ENCODE results near the gene CFAP46. TPM values are rescaled to one million over a fixed set of nuclear protein-coding genes. Genes with fewer than 3 reads are reported as not detected.

CFAP46 gene
- total RNA-seq, 4 donors from 2014 or later: 0.19 to 0.92 (median 0.54) TPM

DNA sequence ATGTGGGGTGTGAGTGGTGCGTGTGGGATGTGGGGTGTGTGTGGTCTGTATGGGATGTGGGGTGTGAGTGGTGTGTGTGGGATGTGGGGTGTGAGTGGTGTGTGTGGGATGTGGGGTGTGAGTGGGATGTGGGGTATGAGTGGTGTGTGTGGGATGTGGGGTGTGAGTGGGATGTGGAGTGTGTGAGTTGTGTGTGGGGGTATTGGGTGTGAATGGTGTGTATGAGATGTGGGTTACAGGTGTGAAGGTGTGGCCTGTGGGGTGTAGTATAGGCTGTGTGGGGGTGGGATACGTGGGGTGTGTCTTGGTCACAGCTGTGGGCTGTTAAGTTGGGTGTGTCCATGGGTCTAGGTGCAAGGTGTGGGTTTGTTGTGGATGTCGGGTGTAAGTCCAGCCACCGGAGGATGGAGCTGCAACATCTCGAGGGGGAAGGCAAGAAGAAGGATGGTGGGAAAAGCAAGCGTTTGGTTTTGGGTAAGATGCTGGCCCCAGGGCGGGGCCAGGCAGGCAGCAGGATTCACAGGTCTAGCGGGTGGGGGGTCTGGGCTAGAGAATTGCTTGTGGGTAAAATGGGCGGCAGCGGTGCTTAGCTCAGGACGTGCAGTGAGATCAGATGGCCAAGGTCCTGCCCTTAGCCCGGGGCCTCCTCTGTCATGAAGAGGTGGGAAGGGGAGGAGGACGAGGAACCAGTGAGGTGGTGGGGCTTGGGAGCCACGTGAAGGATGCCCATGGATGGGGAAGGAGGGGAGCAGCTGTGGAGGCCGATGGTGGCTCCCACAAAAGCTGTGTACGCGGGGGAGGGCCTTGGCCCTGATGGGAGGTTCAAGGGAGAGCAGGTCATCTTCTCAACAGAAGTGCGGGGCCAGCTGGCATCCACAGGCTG is 60.1 kb downstream of the CFAP46 start:
- H3K27me3 ChIP-seq: peaks cover 0 to 72% (median 0%) of the 10 kb centered on the region in 4 donors
- H3K27ac ChIP-seq: no peak overlapping the region
- H3K9me3 ChIP-seq: no peaks in the 10 kb centered on the region
- WGBS, 2 donors: 79 to 83% methylated on average over 17 to 18 of the region's 18 CpGs
- no peaks in the 10 kb centered on the region for H3K4me1 ChIP-seq
- H3K4me3 ChIP-seq: no peak overlapping the region
- TF ChIP-seq POLR2A (IDR thresholded peaks at IDR 0.05): no peak
- TF ChIP-seq, protein P1, sequence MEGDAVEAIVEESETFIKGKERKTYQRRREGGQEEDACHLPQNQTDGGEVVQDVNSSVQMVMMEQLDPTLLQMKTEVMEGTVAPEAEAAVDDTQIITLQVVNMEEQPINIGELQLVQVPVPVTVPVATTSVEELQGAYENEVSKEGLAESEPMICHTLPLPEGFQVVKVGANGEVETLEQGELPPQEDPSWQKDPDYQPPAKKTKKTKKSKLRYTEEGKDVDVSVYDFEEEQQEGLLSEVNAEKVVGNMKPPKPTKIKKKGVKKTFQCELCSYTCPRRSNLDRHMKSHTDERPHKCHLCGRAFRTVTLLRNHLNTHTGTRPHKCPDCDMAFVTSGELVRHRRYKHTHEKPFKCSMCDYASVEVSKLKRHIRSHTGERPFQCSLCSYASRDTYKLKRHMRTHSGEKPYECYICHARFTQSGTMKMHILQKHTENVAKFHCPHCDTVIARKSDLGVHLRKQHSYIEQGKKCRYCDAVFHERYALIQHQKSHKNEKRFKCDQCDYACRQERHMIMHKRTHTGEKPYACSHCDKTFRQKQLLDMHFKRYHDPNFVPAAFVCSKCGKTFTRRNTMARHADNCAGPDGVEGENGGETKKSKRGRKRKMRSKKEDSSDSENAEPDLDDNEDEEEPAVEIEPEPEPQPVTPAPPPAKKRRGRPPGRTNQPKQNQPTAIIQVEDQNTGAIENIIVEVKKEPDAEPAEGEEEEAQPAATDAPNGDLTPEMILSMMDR (IDR thresholded peaks at IDR 0.05): no peak
- DNase-seq: no peak
- no peaks in the 10 kb centered on the region for H3K36me3 ChIP-seq
- intact Hi-C loops (cut with DNase I): no loop called here

DNA sequence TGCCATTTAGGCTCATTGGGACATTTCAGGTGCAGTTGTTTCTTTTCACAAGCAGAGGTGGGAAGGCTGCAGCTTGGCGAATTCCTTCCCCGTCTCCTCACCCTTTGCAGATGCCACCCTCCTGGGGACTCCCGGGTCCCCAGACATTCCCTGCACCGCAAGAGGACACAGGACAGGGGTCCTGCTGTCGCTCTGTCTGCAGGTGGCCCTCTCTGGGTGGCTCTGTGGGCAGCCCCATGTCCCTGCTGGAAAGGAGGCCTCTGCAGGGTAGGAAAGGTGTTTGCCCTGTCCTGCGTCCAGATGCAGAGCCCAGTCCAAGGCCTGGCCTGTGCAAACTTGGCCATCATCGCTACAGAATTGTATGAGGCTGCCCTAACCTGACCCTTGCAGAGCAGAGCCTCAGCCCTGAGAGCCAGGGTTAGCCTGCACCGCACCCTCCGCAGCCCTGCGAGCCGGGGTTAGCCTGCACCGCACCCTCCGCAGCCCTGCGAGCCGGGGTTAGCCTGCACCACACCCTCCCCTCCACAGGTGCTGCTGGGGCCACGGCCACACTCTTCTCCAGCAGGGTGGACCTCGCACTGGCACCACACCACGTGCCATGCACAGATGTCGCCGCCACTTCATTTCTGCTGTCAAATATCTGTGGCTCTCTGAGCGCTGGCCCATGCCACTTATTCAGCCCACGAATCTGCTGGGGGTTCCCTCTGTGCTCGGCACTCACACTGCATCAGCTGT is 61.0 kb downstream of the CFAP46 start:
- no peak for TF ChIP-seq POLR2A (IDR thresholded peaks at IDR 0.05)
- TF ChIP-seq, protein P1 (IDR thresholded peaks at IDR 0.05): no peak
- H3K27me3 ChIP-seq: peaks cover 0 to 72% (median 3%) of the 10 kb centered on the region in 4 donors
- intact Hi-C loops (cut with DNase I): no loop called here
- no peak overlapping the region for H3K27ac ChIP-seq
- H3K9me3 ChIP-seq: no peaks in the 10 kb centered on the region
- H3K4me1 ChIP-seq: no peaks in the 10 kb centered on the region
- H3K4me3 ChIP-seq: no peak overlapping the region
- DNase-seq: no peak
- H3K36me3 ChIP-seq: no peaks in the 10 kb centered on the region
- WGBS, 2 donors: 88 to 90% methylated on average over 14 of the region's 23 CpGs

DNA sequence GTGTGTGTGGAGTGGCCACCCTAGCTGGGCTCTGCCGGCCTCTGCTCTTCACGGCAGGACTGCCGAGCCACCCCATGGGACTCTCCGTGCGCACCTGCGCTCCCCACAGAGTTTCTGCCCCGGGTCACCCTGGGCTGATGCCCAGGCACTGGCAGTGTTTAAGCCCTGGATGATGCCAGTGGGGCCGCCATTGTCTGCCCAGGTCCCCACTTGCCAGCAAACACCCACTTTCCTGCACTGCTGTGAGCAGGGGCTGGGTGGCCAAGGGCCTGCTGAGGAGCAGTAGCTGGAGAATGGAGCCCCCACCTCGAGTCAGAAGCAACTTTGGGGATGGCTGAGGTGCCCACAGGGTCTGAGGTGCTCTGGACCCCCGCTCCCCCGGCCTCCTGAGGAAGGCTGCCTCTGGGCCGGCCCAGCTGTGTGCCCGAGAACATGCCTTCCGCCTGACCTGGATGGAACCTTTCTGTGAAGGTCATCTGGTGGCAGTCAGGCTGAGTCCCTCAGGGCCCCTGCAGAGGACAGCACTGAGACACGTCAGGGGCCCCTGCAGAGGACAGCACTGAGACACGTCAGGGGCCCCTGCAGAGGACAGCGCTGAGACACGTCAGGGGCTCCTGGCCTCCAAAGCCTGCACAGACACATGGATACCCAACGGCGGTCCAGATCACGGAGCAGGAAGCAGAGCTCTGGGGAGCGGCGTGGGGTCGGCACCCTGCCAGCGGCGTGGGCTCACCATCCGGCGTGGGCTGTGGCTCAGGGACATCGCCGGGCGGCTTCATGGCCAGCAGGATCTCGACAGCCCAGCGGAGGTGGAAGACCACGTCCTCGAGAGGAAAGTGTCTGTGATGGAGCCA is 62.0 kb downstream of the CFAP46 start:
- WGBS, 2 donors: 70 to 76% methylated on average over 2 to 10 of the region's 35 CpGs
- DNase-seq: no peak
- peaks cover 0 to 71% (median 3%) of the 10 kb centered on the region in 4 donors for H3K27me3 ChIP-seq

DNA sequence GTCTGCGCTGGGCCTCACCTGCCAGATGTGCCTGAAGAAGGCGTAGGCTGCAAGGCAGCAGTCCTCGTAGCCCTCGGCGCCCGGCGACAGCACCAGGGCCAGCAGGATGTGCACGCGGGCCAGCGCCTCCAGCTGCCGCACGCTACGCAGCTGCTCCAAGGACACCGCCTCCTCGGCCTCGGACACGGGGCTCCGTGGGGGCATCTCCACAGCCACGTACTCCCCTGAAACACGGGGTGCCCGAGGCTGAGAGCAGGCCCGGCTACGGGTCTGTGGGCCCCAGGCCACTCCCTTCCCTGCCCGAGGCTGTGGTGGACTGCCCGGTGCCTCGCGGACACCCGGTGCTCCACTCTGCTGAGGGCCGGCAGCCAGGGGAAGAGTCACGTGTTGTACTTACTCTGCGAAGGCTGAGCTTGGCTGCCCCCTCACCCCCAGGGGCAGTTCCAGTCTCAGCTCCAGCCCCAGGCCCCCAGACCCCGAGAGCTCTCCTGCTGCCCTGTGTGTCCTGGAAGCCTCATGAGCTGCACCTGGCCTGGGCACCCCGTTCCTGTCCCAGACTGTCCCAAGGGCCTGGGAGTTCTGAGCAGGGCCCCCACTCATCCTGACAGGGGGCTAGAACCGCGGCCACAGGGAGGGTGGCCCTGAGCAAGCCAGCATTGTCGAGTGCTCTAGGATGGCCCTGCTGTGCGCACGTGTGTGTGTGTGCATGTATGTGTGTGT is 62.8 kb downstream of the CFAP46 start:
- TF ChIP-seq, protein P1 (IDR thresholded peaks at IDR 0.05): no peak
- TF ChIP-seq POLR2A (IDR thresholded peaks at IDR 0.05): no peak
- 30% methylated on average over 4 of the region's 38 CpGs; no CpG with 5 or more reads in 1 of the 2 donors for WGBS, 2 donors

More for the DNA sequence above, 62.0 kb downstream of the CFAP46 start:
- intact Hi-C loops (cut with DNase I): no loop called here
- Histone ChIP-seq H3K4me1 (no peaks in the 10 kb centered on the region), H3K27ac (no peak overlapping the region), H3K4me3 (no peak overlapping the region), H3K9me3 (no peaks in the 10 kb centered on the region), H3K36me3 (no peaks in the 10 kb centered on the region)
- TF ChIP-seq, protein P1 (IDR thresholded peaks at IDR 0.05): no peak
- TF ChIP-seq POLR2A (IDR thresholded peaks at IDR 0.05): no peak

More for the DNA sequence above, 62.8 kb downstream of the CFAP46 start:
- Histone ChIP-seq H3K4me3 (no peak overlapping the region), H3K27me3 (peaks cover 0 to 72% (median 3%) of the 10 kb centered on the region in 4 donors), H3K4me1 (no peaks in the 10 kb centered on the region), H3K27ac (no peak overlapping the region), H3K9me3 (no peaks in the 10 kb centered on the region), H3K36me3 (no peaks in the 10 kb centered on the region)
- no peak for DNase-seq
- intact Hi-C loops (cut with DNase I): no loop called here

All from esophagus squamous epithelium (tissue), 5 donors.